Loucy (cell line): Measurements from ENCODE around the gene MPDZ.

Experiments used
- H2AFZ ChIP-seq: fragments of 200-600 bp; sonication (generic); 2 replicates; pipeline ENCODE4 v1.6.0; 2016; ENCODE audit warnings: antibody characterized with exemption, mild to moderate bottlenecking, low read length, moderate library complexity
- H3F3A ChIP-seq: fragments of 200-600 bp; 2 replicates; pipeline ENCODE4 v1.6.0; 2016; ENCODE audit warnings: antibody characterized with exemption, low read depth, mild to moderate bottlenecking
- H3K27me3 ChIP-seq: fragments of 200-600 bp; sonication (generic); 2 replicates; pipeline ENCODE4 v1.6.1; 2014; ENCODE audit warnings: low read length, mild to moderate bottlenecking; ENCODE audit not compliant: insufficient read depth, poor library complexity, severe bottlenecking
- H3K36me3 ChIP-seq: fragments of 200-600 bp; sonication (generic); 2 replicates; pipeline ENCODE4 v1.6.1; 2016; ENCODE audit warnings: low read length; ENCODE audit not compliant: insufficient read depth
- H3K4me1 ChIP-seq: fragments of 200-600 bp; sonication (generic); 2 replicates; pipeline ENCODE4 v1.5.1; 2014; ENCODE audit warnings: low read length, mild to moderate bottlenecking; ENCODE audit not compliant: insufficient read depth, poor library complexity, severe bottlenecking
- H3K4me2 ChIP-seq: fragments of 200-600 bp; sonication (generic); 2 replicates; pipeline ENCODE4 v1.6.0; 2014; ENCODE audit warnings: antibody characterized with exemption, low read length, low read depth, mild to moderate bottlenecking; ENCODE audit not compliant: poor library complexity, severe bottlenecking
- H3K4me3 ChIP-seq: fragments of 200-600 bp; sonication (generic); 2 replicates; pipeline ENCODE4 v1.5.1; 2014; ENCODE audit warnings: low read length, mild to moderate bottlenecking, mixed read lengths; ENCODE audit not compliant: poor library complexity, severe bottlenecking
- H3K79me2 ChIP-seq: fragments of 200-600 bp; sonication (generic); 2 replicates; pipeline ENCODE4 v1.6.1; 2014; ENCODE audit warnings: low read length; ENCODE audit not compliant: insufficient read depth
- H3K9ac ChIP-seq: fragments of 200-600 bp; sonication (generic); 2 replicates; pipeline ENCODE4 v1.6.0; 2014; ENCODE audit warnings: mild to moderate bottlenecking, low read depth, low read length, moderate library complexity; ENCODE audit not compliant: poor library complexity, severe bottlenecking
- H3K9me2 ChIP-seq: fragments of 200-600 bp; sonication (generic); replicated peaks from 2 replicates; pipeline ENCODE4 v1.6.1; 2016; ENCODE audit warnings: low read depth, low read length, mixed read lengths
- H3K9me3 ChIP-seq: fragments of 200-600 bp; sonication (generic); 2 replicates; pipeline ENCODE4 v1.6.1; 2014; ENCODE audit warnings: mild to moderate bottlenecking, antibody characterized with exemption, low read length, low read depth; ENCODE audit not compliant: insufficient read depth
- H4K20me1 ChIP-seq: fragments of 200-600 bp; sonication (generic); 2 replicates; pipeline ENCODE4 v1.6.0; 2014; ENCODE audit warnings: antibody characterized with exemption, low read length, mild to moderate bottlenecking; ENCODE audit not compliant: insufficient read depth, poor library complexity, severe bottlenecking
- EZH2phosphoT487 ChIP-seq: fragments of 200-600 bp; IDR thresholded peaks from 2 replicates; pipeline ENCODE4 v1.6.1; 2018; ENCODE audit warnings: antibody characterized with exemption, mild to moderate bottlenecking, moderate library complexity, borderline replicate concordance
- TF ChIP-seq, protein P1 (sequence below): fragments of 200-600 bp; sonication (generic); conservative IDR thresholded peaks from 2 replicates; pipeline ENCODE4 v1.5.1; 2014; ENCODE audit warnings: mild to moderate bottlenecking, antibody characterized with exemption, low read length

The MPDZ gene

DNA sequence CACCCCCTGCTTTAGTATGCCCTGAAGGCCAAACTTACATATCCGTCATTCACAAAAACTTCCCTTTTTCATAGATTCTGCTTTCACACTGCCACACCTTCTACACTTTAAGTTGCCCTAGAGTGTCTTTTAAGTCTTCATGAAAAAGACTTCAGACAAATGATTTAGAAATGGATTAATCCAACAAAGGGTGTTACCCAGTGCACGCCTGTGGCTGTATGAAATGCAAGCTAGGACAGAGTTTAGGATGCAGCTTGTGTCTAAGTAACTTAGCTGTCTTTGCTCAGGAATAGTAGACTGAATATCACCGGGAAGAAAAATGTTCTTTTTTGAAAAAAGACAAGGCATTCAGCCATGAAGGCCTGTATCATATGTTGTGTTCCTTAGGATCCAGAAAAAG, 210.0 kb downstream of the MPDZ start:
- TF ChIP-seq, protein P1, sequence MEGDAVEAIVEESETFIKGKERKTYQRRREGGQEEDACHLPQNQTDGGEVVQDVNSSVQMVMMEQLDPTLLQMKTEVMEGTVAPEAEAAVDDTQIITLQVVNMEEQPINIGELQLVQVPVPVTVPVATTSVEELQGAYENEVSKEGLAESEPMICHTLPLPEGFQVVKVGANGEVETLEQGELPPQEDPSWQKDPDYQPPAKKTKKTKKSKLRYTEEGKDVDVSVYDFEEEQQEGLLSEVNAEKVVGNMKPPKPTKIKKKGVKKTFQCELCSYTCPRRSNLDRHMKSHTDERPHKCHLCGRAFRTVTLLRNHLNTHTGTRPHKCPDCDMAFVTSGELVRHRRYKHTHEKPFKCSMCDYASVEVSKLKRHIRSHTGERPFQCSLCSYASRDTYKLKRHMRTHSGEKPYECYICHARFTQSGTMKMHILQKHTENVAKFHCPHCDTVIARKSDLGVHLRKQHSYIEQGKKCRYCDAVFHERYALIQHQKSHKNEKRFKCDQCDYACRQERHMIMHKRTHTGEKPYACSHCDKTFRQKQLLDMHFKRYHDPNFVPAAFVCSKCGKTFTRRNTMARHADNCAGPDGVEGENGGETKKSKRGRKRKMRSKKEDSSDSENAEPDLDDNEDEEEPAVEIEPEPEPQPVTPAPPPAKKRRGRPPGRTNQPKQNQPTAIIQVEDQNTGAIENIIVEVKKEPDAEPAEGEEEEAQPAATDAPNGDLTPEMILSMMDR, result no peak
- no peak for TF ChIP-seq EZH2phosphoT487
- Histone ChIP-seq H3K4me2 (no peak overlapping the region), H4K20me1 (no peaks in the 10 kb centered on the region), H3K9ac (no peak overlapping the region), H3K9me2 (no peaks in the 10 kb centered on the region), H3K27me3 (no peaks in the 10 kb centered on the region), H3K79me2 (no peaks in the 10 kb centered on the region), H3F3A (no peaks in the 10 kb centered on the region), H3K36me3 (no peaks in the 10 kb centered on the region), H3K4me3 (no peak overlapping the region), H2AFZ (no peak overlapping the region), H3K9me3 (no peaks in the 10 kb centered on the region), H3K4me1 (no peaks in the 10 kb centered on the region)

DNA sequence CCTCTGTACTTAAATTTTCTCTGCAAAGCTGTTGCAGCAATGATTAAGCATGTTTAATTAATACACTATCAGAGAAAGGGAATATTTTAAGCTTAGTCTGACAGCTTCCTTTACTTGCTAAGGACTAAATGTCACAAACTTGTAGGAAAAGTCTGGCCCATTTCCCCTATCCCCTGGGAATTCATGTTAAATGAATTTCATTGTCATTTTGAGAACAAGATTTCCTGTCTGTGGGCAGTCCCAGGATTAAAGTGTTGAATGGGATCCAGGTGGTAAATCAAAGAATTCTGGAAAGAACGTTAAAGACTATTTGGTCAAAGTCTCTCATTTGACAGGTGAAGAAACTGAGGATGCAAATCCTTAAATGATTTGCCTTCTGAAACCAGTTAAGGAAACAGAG, 214.8 kb downstream of the MPDZ start:
- Histone ChIP-seq H4K20me1 (no peaks in the 10 kb centered on the region), H3K4me3 (no peak overlapping the region), H3K27me3 (no peaks in the 10 kb centered on the region), H3K4me1 (no peaks in the 10 kb centered on the region), H3K36me3 (no peaks in the 10 kb centered on the region), H3K9ac (no peak overlapping the region), H2AFZ (no peak overlapping the region), H3F3A (no peaks in the 10 kb centered on the region), H3K9me2 (no peaks in the 10 kb centered on the region), H3K79me2 (no peaks in the 10 kb centered on the region), H3K9me3 (no peaks in the 10 kb centered on the region), H3K4me2 (no peak overlapping the region)
- TF ChIP-seq EZH2phosphoT487, result no peak
- TF ChIP-seq, protein P1, result no peak

DNA sequence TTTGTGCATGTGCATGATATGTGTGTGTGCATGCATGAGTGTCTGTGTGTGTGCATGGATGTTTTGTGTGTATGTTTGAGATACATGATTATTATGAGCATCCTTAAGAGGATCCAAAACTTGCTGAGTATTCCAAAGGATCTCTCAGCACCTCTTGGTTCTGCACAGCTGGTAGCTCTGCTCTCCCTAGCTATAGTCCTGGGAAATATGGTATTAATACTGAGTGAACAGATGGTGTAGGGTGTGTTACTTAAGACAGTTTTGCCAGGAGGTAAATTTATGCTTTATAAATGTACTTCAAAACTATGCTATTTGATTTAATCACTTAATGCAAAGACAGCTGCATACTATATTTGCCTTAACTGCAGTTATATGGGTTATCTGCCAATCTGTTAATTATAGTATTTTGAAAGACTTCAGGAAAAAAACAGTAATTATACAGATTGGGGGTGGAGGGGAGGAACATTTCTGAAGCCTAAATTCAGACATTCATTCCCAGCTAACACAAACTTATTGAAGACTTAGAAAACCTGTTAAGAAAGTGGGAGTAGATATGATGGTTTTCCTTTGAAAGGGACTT, 215.5 kb downstream of the MPDZ start:
- Histone ChIP-seq H3K9me3 (no peaks in the 10 kb centered on the region), H3F3A (no peaks in the 10 kb centered on the region), H3K79me2 (no peaks in the 10 kb centered on the region), H3K9ac (no peak overlapping the region), H3K4me2 (no peak overlapping the region), H3K9me2 (no peaks in the 10 kb centered on the region), H4K20me1 (no peaks in the 10 kb centered on the region), H3K4me3 (no peak overlapping the region), H2AFZ (no peak overlapping the region), H3K27me3 (no peaks in the 10 kb centered on the region), H3K36me3 (no peaks in the 10 kb centered on the region), H3K4me1 (no peaks in the 10 kb centered on the region)
- TF ChIP-seq EZH2phosphoT487, result no peak
- TF ChIP-seq, protein P1, result no peak
